Esophagus squamous epithelium (tissue), 4 donors: ENCODE measurements around the gene SYDE2.

Experiments used
- CTCF ChIP-seq, 6 experiments: fragments of 450-650 bp in 4 of 6; fragments of 200-600 bp in 2 of 6; sonication (generic) in 2 of 6; IDR thresholded peaks; one replicate each; pipeline ENCODE4 v1.5.1; 2016 to 2019; ENCODE audit warnings: antibody characterized with exemption in 6 of 6, mild to moderate bottlenecking in 4 of 6, moderate library complexity in 4 of 6
- POLR2A ChIP-seq, 4 donors: fragments of 450-650 bp; IDR thresholded peaks; one replicate each; pipeline ENCODE4 v1.6.1; 2017; ENCODE audit warnings: antibody characterized with exemption in 4 of 4, mild to moderate bottlenecking in 4 of 4, moderate library complexity in 3 of 4

- TF ChIP-seq CTCF (IDR thresholded peaks at IDR 0.05) (peak in 1 of 6 experiments; percentile 2), POLR2A (IDR thresholded peaks at IDR 0.05) (peak in 2 of 4 donors; percentile 63 to 71)
Observed at GRCh38 chr1:85200463-85201339, at the start of gene SYDE2.
